Measurements from ENCODE around the gene FBXL17. TPM values are rescaled to one million over a fixed set of nuclear protein-coding genes. Genes with fewer than 3 reads are reported as not detected.

Gene FBXL17
- total RNA-seq, 1 donor from 2014 or later, result 12.7 TPM

DNA sequence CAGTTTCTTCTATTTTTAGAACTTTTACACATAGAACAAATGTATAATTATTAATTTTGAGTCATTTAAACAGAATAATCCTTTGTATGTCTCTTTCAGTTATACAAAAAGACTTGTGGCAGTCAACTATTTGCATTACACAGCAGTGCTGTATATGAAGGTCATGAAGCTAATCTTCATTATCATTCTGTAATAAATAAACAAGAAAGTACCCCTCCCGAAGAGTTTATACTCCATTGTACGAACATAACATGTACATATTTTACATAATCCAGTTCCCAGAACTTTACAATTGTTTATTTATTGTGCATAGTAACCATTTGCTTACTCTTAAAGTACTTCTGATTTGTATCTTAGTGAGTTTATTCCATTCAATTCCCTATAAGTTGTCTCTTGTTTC is 267.9 kb downstream of the FBXL17 start:
- Mint-ChIP-seq H3K4me1 (ENCODE audit: low read depth, unreplicated experiment) (no peaks in the 10 kb centered on the region), H3K27me3 (ENCODE audit: low read depth, unreplicated experiment) (no peaks in the 10 kb centered on the region), H3K36me3 (ENCODE audit: low read depth, unreplicated experiment) (no peaks in the 10 kb centered on the region), H3K4me3 (ENCODE audit: unreplicated experiment) (no peak overlapping the region), H3K9me3 (ENCODE audit: unreplicated experiment) (peaks cover 3% of the 10 kb centered on the region), H3K27ac (ENCODE audit: unreplicated experiment) (no peak overlapping the region)
- Histone ChIP-seq H3K9me3 (ENCODE audit: insufficient read depth, low read depth, low read length) (no peaks in the 10 kb centered on the region), H3K27me3 (ENCODE audit: insufficient read depth, low read length) (no peaks in the 10 kb centered on the region), H3K4me3 (ENCODE audit: insufficient read depth, low read depth, low read length) (no peak overlapping the region), H3K9ac (ENCODE audit: low read length) (no peak overlapping the region), H4K20me1 (ENCODE audit: insufficient read depth, low read length) (no peaks in the 10 kb centered on the region), H3K79me2 (ENCODE audit: insufficient read depth, low read length) (no peaks in the 10 kb centered on the region), H3K4me2 (ENCODE audit: low read length) (no peak overlapping the region), H2AFZ (ENCODE audit: low read depth, low read length) (no peak overlapping the region), H3K36me3 (ENCODE audit: insufficient read depth, low read length) (no peaks in the 10 kb centered on the region), H3K4me1 (ENCODE audit: insufficient read depth, low read length) (no peaks in the 10 kb centered on the region), H3K27ac (ENCODE audit: low read depth, low read length) (no peak overlapping the region)
- FAIRE-seq, result no peak
- TF ChIP-seq EZH2 (IDR thresholded peaks at IDR 0.05; ENCODE audit: insufficient read depth, low read length), result no peak
- TF ChIP-seq, protein P1, sequence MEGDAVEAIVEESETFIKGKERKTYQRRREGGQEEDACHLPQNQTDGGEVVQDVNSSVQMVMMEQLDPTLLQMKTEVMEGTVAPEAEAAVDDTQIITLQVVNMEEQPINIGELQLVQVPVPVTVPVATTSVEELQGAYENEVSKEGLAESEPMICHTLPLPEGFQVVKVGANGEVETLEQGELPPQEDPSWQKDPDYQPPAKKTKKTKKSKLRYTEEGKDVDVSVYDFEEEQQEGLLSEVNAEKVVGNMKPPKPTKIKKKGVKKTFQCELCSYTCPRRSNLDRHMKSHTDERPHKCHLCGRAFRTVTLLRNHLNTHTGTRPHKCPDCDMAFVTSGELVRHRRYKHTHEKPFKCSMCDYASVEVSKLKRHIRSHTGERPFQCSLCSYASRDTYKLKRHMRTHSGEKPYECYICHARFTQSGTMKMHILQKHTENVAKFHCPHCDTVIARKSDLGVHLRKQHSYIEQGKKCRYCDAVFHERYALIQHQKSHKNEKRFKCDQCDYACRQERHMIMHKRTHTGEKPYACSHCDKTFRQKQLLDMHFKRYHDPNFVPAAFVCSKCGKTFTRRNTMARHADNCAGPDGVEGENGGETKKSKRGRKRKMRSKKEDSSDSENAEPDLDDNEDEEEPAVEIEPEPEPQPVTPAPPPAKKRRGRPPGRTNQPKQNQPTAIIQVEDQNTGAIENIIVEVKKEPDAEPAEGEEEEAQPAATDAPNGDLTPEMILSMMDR (IDR thresholded peaks at IDR 0.05; ENCODE audit: insufficient read depth, low read depth, low read length), result no peak
- no peak for DNase-seq (ENCODE audit: low read depth)

DNA sequence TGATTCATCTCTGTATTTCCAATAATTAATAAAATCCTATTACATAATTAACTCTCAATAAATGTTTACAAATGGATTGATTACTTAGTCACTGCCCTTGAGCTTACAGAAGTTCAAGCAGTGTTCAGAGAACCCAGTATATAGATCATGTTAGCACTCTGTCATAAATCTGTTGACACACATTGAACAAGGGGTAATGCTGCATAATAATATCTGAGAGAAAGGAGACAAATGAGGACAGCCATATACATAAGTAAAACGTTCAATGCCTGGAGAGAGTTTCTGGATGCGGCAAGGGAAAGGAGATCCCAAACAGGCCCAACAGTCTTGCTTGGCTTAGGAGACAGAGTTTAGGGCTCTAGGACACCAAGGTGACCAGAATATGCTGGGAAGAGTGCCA is 270.2 kb downstream of the FBXL17 start:
- no peak overlapping the region for H3K27ac ChIP-seq (ENCODE audit: low read depth, low read length)
- no peak overlapping the region for H3K27ac Mint-ChIP-seq (ENCODE audit: unreplicated experiment)
- H3K4me1 ChIP-seq (ENCODE audit: insufficient read depth, low read length), result no peaks in the 10 kb centered on the region
- H3K36me3 ChIP-seq (ENCODE audit: insufficient read depth, low read length), result no peaks in the 10 kb centered on the region
- H3K4me2 ChIP-seq (ENCODE audit: low read length), result no peak overlapping the region
- FAIRE-seq (no peak), DNase-seq (ENCODE audit: low read depth) (no peak)
- no peaks in the 10 kb centered on the region for H3K27me3 Mint-ChIP-seq (ENCODE audit: low read depth, unreplicated experiment)
- no peak overlapping the region for H3K4me3 ChIP-seq (ENCODE audit: insufficient read depth, low read depth, low read length)
- H3K4me3 Mint-ChIP-seq (ENCODE audit: unreplicated experiment), result no peak overlapping the region
- no peaks in the 10 kb centered on the region for H3K79me2 ChIP-seq (ENCODE audit: insufficient read depth, low read length)
- H2AFZ ChIP-seq (ENCODE audit: low read depth, low read length), result no peak overlapping the region
- TF ChIP-seq, protein P1 (IDR thresholded peaks at IDR 0.05; ENCODE audit: insufficient read depth, low read depth, low read length), result no peak
- TF ChIP-seq EZH2 (IDR thresholded peaks at IDR 0.05; ENCODE audit: insufficient read depth, low read length), result no peak
- no peaks in the 10 kb centered on the region for H3K27me3 ChIP-seq (ENCODE audit: insufficient read depth, low read length)
- peaks cover 3% of the 10 kb centered on the region for H3K9me3 Mint-ChIP-seq (ENCODE audit: unreplicated experiment)
- no peak overlapping the region for H3K9ac ChIP-seq (ENCODE audit: low read length)
- H3K4me1 Mint-ChIP-seq (ENCODE audit: low read depth, unreplicated experiment), result no peaks in the 10 kb centered on the region
- no peaks in the 10 kb centered on the region for H3K9me3 ChIP-seq (ENCODE audit: insufficient read depth, low read depth, low read length)
- no peaks in the 10 kb centered on the region for H3K36me3 Mint-ChIP-seq (ENCODE audit: low read depth, unreplicated experiment)
- no peaks in the 10 kb centered on the region for H4K20me1 ChIP-seq (ENCODE audit: insufficient read depth, low read length)

DNA sequence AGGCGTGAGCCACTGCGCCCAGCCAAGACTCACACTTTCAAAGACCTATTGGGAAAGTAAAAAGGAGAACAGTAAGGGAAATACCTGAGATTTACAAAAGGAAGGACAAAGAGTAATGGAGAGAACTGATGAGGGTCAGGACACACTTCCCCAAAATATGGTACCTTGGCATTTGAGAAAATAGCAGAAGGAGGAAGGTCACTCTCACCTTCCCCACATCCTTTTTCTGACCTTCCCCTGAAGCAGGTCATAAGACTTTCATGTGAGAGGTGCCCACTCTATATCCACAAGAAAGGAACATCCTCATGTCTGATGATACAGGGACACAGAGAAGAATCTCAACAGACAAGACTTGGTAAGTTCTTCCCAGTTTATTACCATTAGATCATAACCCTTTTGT is 272.8 kb downstream of the FBXL17 start:
- TF ChIP-seq EZH2 (IDR thresholded peaks at IDR 0.05; ENCODE audit: insufficient read depth, low read length), result no peak
- TF ChIP-seq, protein P1 (IDR thresholded peaks at IDR 0.05; ENCODE audit: insufficient read depth, low read depth, low read length), result no peak
- H3K27ac Mint-ChIP-seq (ENCODE audit: unreplicated experiment), result no peak overlapping the region
- H3K27me3 Mint-ChIP-seq (ENCODE audit: low read depth, unreplicated experiment), result no peaks in the 10 kb centered on the region
- H3K79me2 ChIP-seq (ENCODE audit: insufficient read depth, low read length), result no peaks in the 10 kb centered on the region
- no peak overlapping the region for H3K4me3 ChIP-seq (ENCODE audit: insufficient read depth, low read depth, low read length)
- no peaks in the 10 kb centered on the region for H3K4me1 Mint-ChIP-seq (ENCODE audit: low read depth, unreplicated experiment)
- DNase-seq (ENCODE audit: low read depth), result no peak
- H3K4me1 ChIP-seq (ENCODE audit: insufficient read depth, low read length), result no peaks in the 10 kb centered on the region
- H2AFZ ChIP-seq (ENCODE audit: low read depth, low read length), result no peak overlapping the region
- no peak overlapping the region for H3K9ac ChIP-seq (ENCODE audit: low read length)
- H3K27me3 ChIP-seq (ENCODE audit: insufficient read depth, low read length), result no peaks in the 10 kb centered on the region
- H3K36me3 ChIP-seq (ENCODE audit: insufficient read depth, low read length), result no peaks in the 10 kb centered on the region
- H3K9me3 Mint-ChIP-seq (ENCODE audit: unreplicated experiment), result peaks cover 3% of the 10 kb centered on the region
- no peak for FAIRE-seq
- no peaks in the 10 kb centered on the region for H4K20me1 ChIP-seq (ENCODE audit: insufficient read depth, low read length)
- H3K36me3 Mint-ChIP-seq (ENCODE audit: low read depth, unreplicated experiment), result no peaks in the 10 kb centered on the region
- H3K27ac ChIP-seq (ENCODE audit: low read depth, low read length), result no peak overlapping the region
- no peaks in the 10 kb centered on the region for H3K9me3 ChIP-seq (ENCODE audit: insufficient read depth, low read depth, low read length)
- H3K4me2 ChIP-seq (ENCODE audit: low read length), result no peak overlapping the region
- no peak overlapping the region for H3K4me3 Mint-ChIP-seq (ENCODE audit: unreplicated experiment)
